CD4-positive, alpha-beta T cell (primary cell): ENCODE results near the gene VARS2. TPM values are rescaled to one million over a fixed set of nuclear protein-coding genes. Genes with fewer than 3 reads are reported as not detected.

Source experiments
- ATAC-seq: fragments of 200-7000 bp; cut with Tn5 transposase; one replicate; pipeline ENCODE4 v1.10.0; 2022; ENCODE audit warnings: mild to moderate bottlenecking; ENCODE audit not compliant: poor library complexity
- CTCF ChIA-PET: fragments of 350-600 bp; sonication (Branson Sonifier 250); formaldehyde crosslinking; loops from one replicate; lab custom pipeline; 2021; ENCODE audit warnings: antibody characterized with exemption, inconsistent platforms; lab: Charles Lee
- POLR2A ChIA-PET: fragments of 350-600 bp; sonication (Branson Sonifier 250); formaldehyde crosslinking; loops from one replicate; lab custom pipeline; 2021; ENCODE audit warnings: antibody characterized with exemption, inconsistent platforms; lab: Charles Lee
- DNase-seq, 14 experiments: peaks; one replicate each; pipeline ENCODE4 v3.0.0-alpha.2; 2013 to 2020; ENCODE audit warnings: mixed read lengths in 2 of 14
- H3K27ac ChIP-seq, 2 donors: one replicate each; pipeline versions ENCODE4 v1.5.1 to v1.7.0; 2013; ENCODE audit warnings: low read length in 2 of 2, low read depth in 1 of 2, mild to moderate bottlenecking in 1 of 2
- H3K27me3 ChIP-seq, 2 experiments: 1 replicate in 1 of 2; 2 replicates in 1 of 2; pipeline versions ENCODE4 v1.6.1 to v1.7.0; 2013; ENCODE audit warnings: low read length in 2 of 2, control low read depth in 1 of 2, mild to moderate bottlenecking in 1 of 2, moderate library complexity in 1 of 2; ENCODE audit not compliant: insufficient read depth in 2 of 2, control insufficient read depth in 1 of 2
- H3K36me3 ChIP-seq: one replicate; pipeline ENCODE4 v1.6.1; 2013; ENCODE audit warnings: low read length, control low read depth; ENCODE audit not compliant: insufficient read depth
- H3K4me1 ChIP-seq: one replicate; pipeline ENCODE4 v1.6.1; 2013; ENCODE audit warnings: low read length, control low read depth; ENCODE audit not compliant: insufficient read depth
- H3K4me3 ChIP-seq: one replicate; pipeline ENCODE4 v1.5.1; 2013; ENCODE audit warnings: mild to moderate bottlenecking, low read length, moderate library complexity
- H3K9me3 ChIP-seq, 2 experiments: 1 replicate in 1 of 2; 2 replicates in 1 of 2; pipeline versions ENCODE4 v1.6.1 to v1.7.0; 2013; ENCODE audit warnings: low read length in 2 of 2, mild to moderate bottlenecking in 2 of 2, control low read depth in 1 of 2, moderate library complexity in 1 of 2; ENCODE audit not compliant: control insufficient read depth in 1 of 2, insufficient read depth in 1 of 2
- H3K27ac Mint-ChIP-seq: one replicate; pipeline ENCODE4 v1.8.0; 2020; ENCODE audit warnings: mixed read lengths
- H3K27me3 Mint-ChIP-seq: one replicate; pipeline ENCODE4 v1.8.0; 2021; ENCODE audit warnings: mixed read lengths
- H3K36me3 Mint-ChIP-seq: one replicate; pipeline ENCODE4 v1.8.0; 2021; ENCODE audit warnings: low read depth, mixed read lengths
- H3K4me1 Mint-ChIP-seq: one replicate; pipeline ENCODE4 v1.8.0; 2021; ENCODE audit warnings: low read depth, mixed read lengths
- H3K4me3 Mint-ChIP-seq: one replicate; pipeline ENCODE4 v1.8.0; 2020; ENCODE audit warnings: mild to moderate bottlenecking, mixed read lengths
- H3K9me3 Mint-ChIP-seq: one replicate; pipeline ENCODE4 v1.8.0; 2020; ENCODE audit warnings: mixed read lengths
- intact Hi-C, 2 experiments: fragments of 100-400 bp; cut with DNase I in 1 of 2; cut with micrococcal nuclease in 1 of 2; formaldehyde crosslinking; loops; one replicate each; pipeline versions ENCODE4 v1.15.1 to v1.9.0; 2023 to 2025; cut with DNase I, micrococcal nuclease
- total RNA-seq, 174 experiments: library from RNA in 2 of 174; stranded (reverse) in 2 of 174; gene quantifications; one replicate each; pipeline ENCODE4 v1.2.3 and lab custom pipeline; 2021 to 2026
- TF ChIP-seq, protein P1 (sequence below): fragments of 200-600 bp; IDR thresholded peaks from one replicate; pipeline ENCODE4 v1.8.0; 2022; ENCODE audit warnings: antibody characterized with exemption, mild to moderate bottlenecking

VARS2 gene
- total RNA-seq, 2 experiments from 2014 or later: 19.3 to 21.7 TPM

DNA sequence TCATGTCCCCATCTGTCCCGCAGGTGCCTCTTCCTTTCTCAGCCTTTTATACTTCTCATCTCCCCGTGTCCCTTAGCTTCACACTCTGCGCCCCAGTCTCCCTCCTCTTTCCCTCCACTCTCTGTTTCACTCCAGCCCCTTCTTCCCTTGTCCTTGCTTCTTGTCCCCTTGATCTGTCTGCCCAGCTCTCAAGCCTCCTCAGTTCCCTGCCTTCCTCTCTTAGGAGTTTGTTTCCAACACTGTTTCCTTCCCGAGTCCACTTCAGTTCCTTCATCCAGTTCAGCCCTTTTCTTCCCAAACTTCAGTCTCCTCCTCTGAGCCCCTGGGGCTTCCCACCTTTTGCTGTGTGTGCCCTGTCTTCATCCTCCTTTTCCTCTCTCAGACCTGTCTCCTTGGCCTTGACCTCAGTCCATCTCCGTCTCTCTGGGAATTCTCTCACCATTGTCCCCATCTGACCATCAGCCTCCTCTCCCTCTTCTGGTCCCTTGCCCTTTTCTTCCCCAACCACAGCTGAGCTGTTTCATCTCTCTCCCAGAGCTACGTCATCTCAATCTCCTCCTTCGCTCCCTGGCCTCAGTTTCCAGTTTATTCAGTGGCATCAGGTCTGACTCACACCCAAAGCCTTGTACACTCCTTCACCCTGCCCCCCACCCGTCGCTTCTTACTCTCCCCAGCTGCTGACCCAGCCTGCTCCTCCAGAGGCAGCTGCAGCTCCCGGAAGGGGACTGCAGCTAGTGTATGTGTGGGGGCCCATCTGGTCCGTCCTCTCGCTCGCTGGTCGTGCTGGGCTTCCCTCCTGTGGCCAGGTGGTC is 32.4 kb upstream of the VARS2 start:
- intact Hi-C loops: loop anchor here in 1 of 2 experiments (10.0 kb wide), 1 partner anchor 427 kb away; no protein-coding TSS in a partner anchor
- H3K27me3 Mint-ChIP-seq: no peaks in the 10 kb centered on the region
- H3K36me3 Mint-ChIP-seq: no peaks in the 10 kb centered on the region

DNA sequence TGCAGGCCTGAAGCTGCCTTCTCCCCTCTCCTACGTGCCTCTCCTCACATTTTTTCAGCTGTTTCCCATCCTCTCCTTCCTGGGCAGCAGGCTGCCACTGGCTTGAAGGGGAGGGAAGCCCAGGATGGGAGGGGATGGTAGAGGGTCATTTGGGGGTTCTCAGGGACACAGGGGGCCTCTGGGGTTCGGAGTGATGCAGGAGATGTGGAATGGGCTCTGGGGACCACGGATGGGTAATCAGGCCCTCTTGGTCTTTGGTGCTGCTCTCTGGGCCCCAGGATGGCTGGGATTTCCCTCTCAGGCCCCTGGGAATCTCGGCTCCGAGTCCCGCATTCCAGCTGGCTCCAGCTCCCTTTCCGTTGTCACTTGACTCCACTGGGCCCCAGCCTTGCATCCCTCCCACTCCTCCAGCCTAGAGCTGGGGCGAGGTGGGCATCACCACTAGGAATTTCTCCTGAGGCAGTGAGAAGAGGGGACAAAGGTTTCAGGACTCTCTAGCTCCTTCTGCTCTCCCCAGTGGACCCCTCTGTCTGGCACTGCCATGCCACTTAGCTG is 31.8 kb upstream of the VARS2 start:
- intact Hi-C loops: loop anchor here in 1 of 2 experiments (10.0 kb wide), 1 partner anchor 427 kb away; no protein-coding TSS in a partner anchor
- Mint-ChIP-seq H3K27ac (no peak overlapping the region), H3K27me3 (no peaks in the 10 kb centered on the region), H3K4me1 (peaks cover 46% of the 10 kb centered on the region), H3K9me3 (no peaks in the 10 kb centered on the region), H3K4me3 (peak overlapping the region; percentile 68), H3K36me3 (no peaks in the 10 kb centered on the region)
- no peak overlapping the region for H3K4me3 ChIP-seq
- POLR2A ChIA-PET: interaction anchor here (1.2 to 2.3 kb wide), 3 partner anchors 26 to 89 kb away, joined by 3 to 9 read pairs (median 5); partner anchors contain the start of gene GTF2H4
- CTCF ChIA-PET: interaction anchor here (1.1 to 1.3 kb wide), 3 partner anchors 54 to 151 kb away, joined by 3 read pairs; no protein-coding TSS in a partner anchor
- ATAC-seq (no peak), DNase-seq (no peak)
- H3K9me3 ChIP-seq: no peaks in the 10 kb centered on the region
- peaks cover 44% of the 10 kb centered on the region for H3K4me1 ChIP-seq
- no peaks in the 10 kb centered on the region for H3K27me3 ChIP-seq
- no peaks in the 10 kb centered on the region for H3K36me3 ChIP-seq
- TF ChIP-seq, protein P1, sequence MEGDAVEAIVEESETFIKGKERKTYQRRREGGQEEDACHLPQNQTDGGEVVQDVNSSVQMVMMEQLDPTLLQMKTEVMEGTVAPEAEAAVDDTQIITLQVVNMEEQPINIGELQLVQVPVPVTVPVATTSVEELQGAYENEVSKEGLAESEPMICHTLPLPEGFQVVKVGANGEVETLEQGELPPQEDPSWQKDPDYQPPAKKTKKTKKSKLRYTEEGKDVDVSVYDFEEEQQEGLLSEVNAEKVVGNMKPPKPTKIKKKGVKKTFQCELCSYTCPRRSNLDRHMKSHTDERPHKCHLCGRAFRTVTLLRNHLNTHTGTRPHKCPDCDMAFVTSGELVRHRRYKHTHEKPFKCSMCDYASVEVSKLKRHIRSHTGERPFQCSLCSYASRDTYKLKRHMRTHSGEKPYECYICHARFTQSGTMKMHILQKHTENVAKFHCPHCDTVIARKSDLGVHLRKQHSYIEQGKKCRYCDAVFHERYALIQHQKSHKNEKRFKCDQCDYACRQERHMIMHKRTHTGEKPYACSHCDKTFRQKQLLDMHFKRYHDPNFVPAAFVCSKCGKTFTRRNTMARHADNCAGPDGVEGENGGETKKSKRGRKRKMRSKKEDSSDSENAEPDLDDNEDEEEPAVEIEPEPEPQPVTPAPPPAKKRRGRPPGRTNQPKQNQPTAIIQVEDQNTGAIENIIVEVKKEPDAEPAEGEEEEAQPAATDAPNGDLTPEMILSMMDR: no peak
- H3K27ac ChIP-seq: no peak overlapping the region

More for the DNA sequence above, 32.4 kb upstream of the VARS2 start:
- POLR2A ChIA-PET: interaction anchor here (1.2 to 1.6 kb wide), 2 partner anchors 26 to 88 kb away, joined by 3 to 5 read pairs; partner anchors contain the start of gene GTF2H4
- CTCF ChIA-PET: interaction anchor here (1.1 to 1.4 kb wide), 4 partner anchors 53 to 151 kb away, joined by 3 to 4 read pairs (median 3); no protein-coding TSS in a partner anchor
- Histone ChIP-seq H3K4me1 (peaks cover 47% of the 10 kb centered on the region), H3K36me3 (no peaks in the 10 kb centered on the region), H3K27ac (no peak overlapping the region), H3K9me3 (no peaks in the 10 kb centered on the region), H3K27me3 (no peaks in the 10 kb centered on the region), H3K4me3 (no peak overlapping the region)
- Mint-ChIP-seq H3K4me1 (peaks cover 42% of the 10 kb centered on the region), H3K4me3 (peak overlapping the region; percentile 68), H3K9me3 (no peaks in the 10 kb centered on the region), H3K27ac (peak overlapping the region; percentile 16)
- ATAC-seq: no peak
- TF ChIP-seq, protein P1: no peak
- DNase-seq: no peak
